Panc1 (cell line): Measurements from ENCODE around the gene XKR3.

Source experiments
- POLR2AphosphoS5 ChIP-seq: IDR thresholded peaks from 2 replicates; pipeline ENCODE4 v1.6.1; 2012; ENCODE audit warnings: mild to moderate bottlenecking, low read depth, low read length, moderate library complexity
- SIN3A ChIP-seq: IDR thresholded peaks from 2 replicates; pipeline ENCODE4 v1.6.1; 2012; ENCODE audit warnings: low read depth, mild to moderate bottlenecking, low read length, moderate library complexity, borderline replicate concordance; ENCODE audit not compliant: insufficient read depth
- TCF7L2 ChIP-seq: IDR thresholded peaks from 2 replicates; pipeline ENCODE4 v1.6.1; 2011; ENCODE audit warnings: mild to moderate bottlenecking, low read depth, low read length, inconsistent platforms
- TF ChIP-seq, protein P1 (sequence below): fragments of 450-650 bp; IDR thresholded peaks from 2 replicates; pipeline ENCODE4 v1.5.1; 2017; ENCODE audit warnings: mild to moderate bottlenecking
- TF ChIP-seq, protein P2 (sequence below), 2 experiments: IDR thresholded peaks; 2 replicates each; pipeline ENCODE4 v1.6.1; 2011 to 2012; ENCODE audit warnings: low read depth in 2 of 2, control low read depth in 1 of 2, low read length in 1 of 2, mild to moderate bottlenecking in 1 of 2, moderate library complexity in 1 of 2; ENCODE audit not compliant: insufficient read depth in 1 of 2

DNA sequence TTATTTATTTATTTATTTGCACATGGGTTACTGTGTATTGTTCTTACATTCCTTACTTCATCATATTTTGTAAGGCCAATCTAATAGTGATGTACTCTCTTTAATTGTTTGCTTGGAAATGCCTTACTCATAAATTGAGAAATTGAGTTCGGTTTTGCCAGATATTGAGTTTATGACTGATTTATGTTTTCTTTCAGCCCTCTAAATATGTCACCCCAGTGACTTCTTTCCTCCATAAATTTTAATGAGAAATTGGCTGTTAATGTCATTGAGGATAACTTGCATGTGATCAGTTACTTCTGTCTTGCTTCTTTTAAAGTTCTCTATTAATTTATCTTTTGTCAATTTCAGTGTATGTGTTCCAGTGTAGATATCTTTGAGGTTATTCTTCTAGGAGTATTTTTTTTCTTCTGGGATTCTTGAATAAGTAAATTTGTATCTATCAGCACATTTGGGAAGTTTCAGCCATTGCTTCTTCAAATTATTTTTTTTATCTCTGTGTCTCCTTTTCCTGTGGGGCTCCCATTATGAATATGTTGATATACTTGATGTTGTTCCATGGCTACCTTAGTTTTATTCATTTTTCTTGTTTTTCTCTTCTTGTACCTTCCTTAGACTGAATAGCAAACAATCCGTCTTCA lies 47.8 kb downstream of the XKR3 start:
- TF ChIP-seq, protein P1, sequence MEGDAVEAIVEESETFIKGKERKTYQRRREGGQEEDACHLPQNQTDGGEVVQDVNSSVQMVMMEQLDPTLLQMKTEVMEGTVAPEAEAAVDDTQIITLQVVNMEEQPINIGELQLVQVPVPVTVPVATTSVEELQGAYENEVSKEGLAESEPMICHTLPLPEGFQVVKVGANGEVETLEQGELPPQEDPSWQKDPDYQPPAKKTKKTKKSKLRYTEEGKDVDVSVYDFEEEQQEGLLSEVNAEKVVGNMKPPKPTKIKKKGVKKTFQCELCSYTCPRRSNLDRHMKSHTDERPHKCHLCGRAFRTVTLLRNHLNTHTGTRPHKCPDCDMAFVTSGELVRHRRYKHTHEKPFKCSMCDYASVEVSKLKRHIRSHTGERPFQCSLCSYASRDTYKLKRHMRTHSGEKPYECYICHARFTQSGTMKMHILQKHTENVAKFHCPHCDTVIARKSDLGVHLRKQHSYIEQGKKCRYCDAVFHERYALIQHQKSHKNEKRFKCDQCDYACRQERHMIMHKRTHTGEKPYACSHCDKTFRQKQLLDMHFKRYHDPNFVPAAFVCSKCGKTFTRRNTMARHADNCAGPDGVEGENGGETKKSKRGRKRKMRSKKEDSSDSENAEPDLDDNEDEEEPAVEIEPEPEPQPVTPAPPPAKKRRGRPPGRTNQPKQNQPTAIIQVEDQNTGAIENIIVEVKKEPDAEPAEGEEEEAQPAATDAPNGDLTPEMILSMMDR = no peak
- TF ChIP-seq TCF7L2 = no peak
- TF ChIP-seq, protein P2, sequence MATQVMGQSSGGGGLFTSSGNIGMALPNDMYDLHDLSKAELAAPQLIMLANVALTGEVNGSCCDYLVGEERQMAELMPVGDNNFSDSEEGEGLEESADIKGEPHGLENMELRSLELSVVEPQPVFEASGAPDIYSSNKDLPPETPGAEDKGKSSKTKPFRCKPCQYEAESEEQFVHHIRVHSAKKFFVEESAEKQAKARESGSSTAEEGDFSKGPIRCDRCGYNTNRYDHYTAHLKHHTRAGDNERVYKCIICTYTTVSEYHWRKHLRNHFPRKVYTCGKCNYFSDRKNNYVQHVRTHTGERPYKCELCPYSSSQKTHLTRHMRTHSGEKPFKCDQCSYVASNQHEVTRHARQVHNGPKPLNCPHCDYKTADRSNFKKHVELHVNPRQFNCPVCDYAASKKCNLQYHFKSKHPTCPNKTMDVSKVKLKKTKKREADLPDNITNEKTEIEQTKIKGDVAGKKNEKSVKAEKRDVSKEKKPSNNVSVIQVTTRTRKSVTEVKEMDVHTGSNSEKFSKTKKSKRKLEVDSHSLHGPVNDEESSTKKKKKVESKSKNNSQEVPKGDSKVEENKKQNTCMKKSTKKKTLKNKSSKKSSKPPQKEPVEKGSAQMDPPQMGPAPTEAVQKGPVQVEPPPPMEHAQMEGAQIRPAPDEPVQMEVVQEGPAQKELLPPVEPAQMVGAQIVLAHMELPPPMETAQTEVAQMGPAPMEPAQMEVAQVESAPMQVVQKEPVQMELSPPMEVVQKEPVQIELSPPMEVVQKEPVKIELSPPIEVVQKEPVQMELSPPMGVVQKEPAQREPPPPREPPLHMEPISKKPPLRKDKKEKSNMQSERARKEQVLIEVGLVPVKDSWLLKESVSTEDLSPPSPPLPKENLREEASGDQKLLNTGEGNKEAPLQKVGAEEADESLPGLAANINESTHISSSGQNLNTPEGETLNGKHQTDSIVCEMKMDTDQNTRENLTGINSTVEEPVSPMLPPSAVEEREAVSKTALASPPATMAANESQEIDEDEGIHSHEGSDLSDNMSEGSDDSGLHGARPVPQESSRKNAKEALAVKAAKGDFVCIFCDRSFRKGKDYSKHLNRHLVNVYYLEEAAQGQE (IDR thresholded peaks at IDR 0.05; ENCODE audit: insufficient read depth in 1 of 2, low read depth in 2 of 2, low read length in 1 of 2) = no peak
- no peak for TF ChIP-seq SIN3A
- TF ChIP-seq POLR2AphosphoS5 = no peak
